ENCODE data around the gene VSIR.

The VSIR gene

GRCh38 chr10:71763352-71764127 lies 9.8 kb downstream of the VSIR start:
- DNase-seq (ENCODE audit: low spot score): no peak

GRCh38 chr10:71762324-71762723 lies 11.0 kb downstream of the VSIR start:
- DNase-seq (ENCODE audit: low spot score): no peak

GRCh38 chr10:71761541-71762113 lies 11.7 kb downstream of the VSIR start:
- peak; percentile 49 for DNase-seq (ENCODE audit: low spot score)

- no peak for DNase-seq (ENCODE audit: low spot score)
Observed at GRCh38 chr10:71761105-71761511, 12.2 kb downstream of the VSIR start.

GRCh38 chr10:71757399-71757922 lies 15.9 kb downstream of the VSIR start:
- peak; percentile 69 for DNase-seq (ENCODE audit: low spot score)

- no peak for DNase-seq (ENCODE audit: low spot score)
Observed at GRCh38 chr10:71756311-71757191, 16.8 kb downstream of the VSIR start.

- no peak for DNase-seq (ENCODE audit: low spot score)
Observed at GRCh38 chr10:71755179-71755879, 18.0 kb downstream of the VSIR start.

GRCh38 chr10:71754562-71754961 lies 18.8 kb downstream of the VSIR start:
- DNase-seq (ENCODE audit: low spot score): no peak

- no peak for DNase-seq (ENCODE audit: low spot score)
Observed at GRCh38 chr10:71753960-71754505, 19.3 kb downstream of the VSIR start.

GRCh38 chr10:71753091-71753959 lies 20.0 kb downstream of the VSIR start:
- no peak for DNase-seq (ENCODE audit: low spot score)

- DNase-seq (ENCODE audit: low spot score): no peak
Observed at GRCh38 chr10:71752391-71753090, 20.8 kb downstream of the VSIR start.

GRCh38 chr10:71751515-71752224 lies 21.6 kb downstream of the VSIR start:
- DNase-seq (ENCODE audit: low spot score): no peak

GRCh38 chr10:71750986-71751385 lies 22.3 kb downstream of the VSIR start:
- no peak for DNase-seq (ENCODE audit: low spot score)

- DNase-seq (ENCODE audit: low spot score): no peak
Observed at GRCh38 chr10:71750124-71750841, 23.0 kb downstream of the VSIR start.

GRCh38 chr10:71749396-71749795 lies 23.9 kb downstream of the VSIR start:
- DNase-seq (ENCODE audit: low spot score): no peak

GRCh38 chr10:71748671-71749191 lies 24.6 kb downstream of the VSIR start:
- DNase-seq (ENCODE audit: low spot score): no peak

GRCh38 chr10:71747551-71748523 lies 25.5 kb downstream of the VSIR start:
- no peak for DNase-seq (ENCODE audit: low spot score)
